ENCODE measurements around the gene PSMD13. TPM values are rescaled to one million over a fixed set of nuclear protein-coding genes. Genes with fewer than 3 reads are reported as not detected.

Gene PSMD13
- total RNA-seq, 1 experiment from 2014 or later: 179 TPM

DNA sequence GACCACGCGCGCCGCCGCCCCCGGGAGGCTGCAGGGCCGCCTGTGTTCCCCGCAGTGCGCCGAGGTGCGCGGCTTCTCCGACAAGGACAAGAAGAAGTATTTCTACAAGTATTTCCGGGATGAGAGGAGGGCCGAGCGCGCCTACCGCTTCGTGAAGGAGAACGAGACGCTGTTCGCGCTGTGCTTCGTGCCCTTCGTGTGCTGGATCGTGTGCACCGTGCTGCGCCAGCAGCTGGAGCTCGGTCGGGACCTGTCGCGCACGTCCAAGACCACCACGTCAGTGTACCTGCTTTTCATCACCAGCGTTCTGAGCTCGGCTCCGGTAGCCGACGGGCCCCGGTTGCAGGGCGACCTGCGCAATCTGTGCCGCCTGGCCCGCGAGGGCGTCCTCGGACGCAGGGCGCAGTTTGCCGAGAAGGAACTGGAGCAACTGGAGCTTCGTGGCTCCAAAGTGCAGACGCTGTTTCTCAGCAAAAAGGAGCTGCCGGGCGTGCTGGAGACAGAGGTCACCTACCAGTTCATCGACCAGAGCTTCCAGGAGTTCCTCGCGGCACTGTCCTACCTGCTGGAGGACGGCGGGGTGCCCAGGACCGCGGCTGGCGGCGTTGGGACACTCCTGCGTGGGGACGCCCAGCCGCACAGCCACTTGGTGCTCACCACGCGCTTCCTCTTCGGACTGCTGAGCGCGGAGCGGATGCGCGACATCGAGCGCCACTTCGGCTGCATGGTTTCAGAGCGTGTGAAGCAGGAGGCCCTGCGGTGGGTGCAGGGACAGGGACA, 44.1 kb downstream of the PSMD13 start:
- Histone ChIP-seq H2AFZ (ENCODE audit: low read depth, low read length, poor library complexity, severe bottlenecking) (no peak overlapping the region), H3K4me2 (ENCODE audit: low read length) (no peak overlapping the region), H3K27me3 (ENCODE audit: insufficient read depth, low read length) (no peaks in the 10 kb centered on the region), H3K9ac (ENCODE audit: low read length) (no peak overlapping the region), H3K4me3 (replicated peaks in 1 of 2; ENCODE audit: low read depth in 1 of 2, low read length in 2 of 2) (no peak overlapping the region), H3K79me2 (ENCODE audit: insufficient read depth, low read length) (no peaks in the 10 kb centered on the region), H3K9me3 (ENCODE audit: control insufficient read depth in 1 of 2, insufficient read depth in 1 of 2, low read depth in 1 of 2, low read length in 2 of 2) (no peaks in the 10 kb centered on the region), H3K27ac (ENCODE audit: low read depth, low read length) (no peak overlapping the region), H3K36me3 (ENCODE audit: control insufficient read depth in 1 of 2, insufficient read depth in 2 of 2, low read length in 2 of 2) (no peaks in the 10 kb centered on the region), H3K4me1 (ENCODE audit: control insufficient read depth in 1 of 2, insufficient read depth in 2 of 2, low read length in 2 of 2) (peaks cover 0 to 3% of the 10 kb centered on the region in 2 experiments; a peak in 1 of 4 replicates), H4K20me1 (ENCODE audit: insufficient read depth) (no peaks in the 10 kb centered on the region), H3K9me2 (ENCODE audit: insufficient read depth) (no peaks in the 10 kb centered on the region)
- CTCF ChIA-PET: no interaction called here
- no peak for DNase-seq (ENCODE audit: low read depth, low spot score)
- no TSS peak for BruUV-seq (replicated peaks)
- RAD21 ChIA-PET (ENCODE audit: low non-redundant PET in 1 of 2, low total read pairs in 2 of 2, uncharacterized antibody in 2 of 2, unreplicated experiment in 2 of 2): no interaction called here
- intact Hi-C loops (cut with micrococcal nuclease): no loop called here
- POLR2A ChIA-PET: no interaction called here
- ATAC-seq: no peak
- TF ChIP-seq, protein P1, sequence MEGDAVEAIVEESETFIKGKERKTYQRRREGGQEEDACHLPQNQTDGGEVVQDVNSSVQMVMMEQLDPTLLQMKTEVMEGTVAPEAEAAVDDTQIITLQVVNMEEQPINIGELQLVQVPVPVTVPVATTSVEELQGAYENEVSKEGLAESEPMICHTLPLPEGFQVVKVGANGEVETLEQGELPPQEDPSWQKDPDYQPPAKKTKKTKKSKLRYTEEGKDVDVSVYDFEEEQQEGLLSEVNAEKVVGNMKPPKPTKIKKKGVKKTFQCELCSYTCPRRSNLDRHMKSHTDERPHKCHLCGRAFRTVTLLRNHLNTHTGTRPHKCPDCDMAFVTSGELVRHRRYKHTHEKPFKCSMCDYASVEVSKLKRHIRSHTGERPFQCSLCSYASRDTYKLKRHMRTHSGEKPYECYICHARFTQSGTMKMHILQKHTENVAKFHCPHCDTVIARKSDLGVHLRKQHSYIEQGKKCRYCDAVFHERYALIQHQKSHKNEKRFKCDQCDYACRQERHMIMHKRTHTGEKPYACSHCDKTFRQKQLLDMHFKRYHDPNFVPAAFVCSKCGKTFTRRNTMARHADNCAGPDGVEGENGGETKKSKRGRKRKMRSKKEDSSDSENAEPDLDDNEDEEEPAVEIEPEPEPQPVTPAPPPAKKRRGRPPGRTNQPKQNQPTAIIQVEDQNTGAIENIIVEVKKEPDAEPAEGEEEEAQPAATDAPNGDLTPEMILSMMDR (IDR thresholded peaks at IDR 0.05 in 2 of 3, conservative IDR thresholded peaks at IDR 0.05 in 1 of 3; ENCODE audit: borderline replicate concordance in 1 of 3, insufficient read depth in 1 of 3, low read depth in 2 of 3, low read length in 2 of 3): no peak
- TF ChIP-seq JUND (IDR thresholded peaks at IDR 0.05) (no peak), CBX3 (IDR thresholded peaks at IDR 0.05; ENCODE audit: low read depth) (no peak), SP1 (IDR thresholded peaks at IDR 0.05; ENCODE audit: low read depth) (no peak), ZBTB33 (IDR thresholded peaks at IDR 0.05; ENCODE audit: extremely low read depth, insufficient replicate concordance, low read length) (no peak), EZH2phosphoT487 (IDR thresholded peaks at IDR 0.05; ENCODE audit: borderline replicate concordance) (no peak), ZFX (IDR thresholded peaks at IDR 0.05) (no peak), RAD21 (IDR thresholded peaks at IDR 0.05; ENCODE audit: low read depth) (no peak)

Measured in HCT116 (cell line).